K562 (cell line): ENCODE data around the gene SUN5.

Experiments used
- BDP1 ChIP-seq: IDR thresholded peaks from 3 replicates; pipeline ENCODE4 v1.6.1; 2011; ENCODE audit not compliant: insufficient read length, insufficient read depth
- EP300 ChIP-seq: IDR thresholded peaks from 2 replicates; pipeline ENCODE4 v1.6.1; 2012; ENCODE audit warnings: low read length, improper control_type of control experiment
- LARP7 ChIP-seq: fragments of 450-650 bp; IDR thresholded peaks from 2 replicates; pipeline ENCODE4 v1.6.1; 2016
- POLR2A ChIP-seq: fragments of 450-650 bp; conservative IDR thresholded peaks from 2 replicates; pipeline ENCODE4 v1.6.1; 2016
- RBBP5 ChIP-seq: fragments of 200-600 bp; sonication (generic); IDR thresholded peaks from 2 replicates; pipeline ENCODE4 v1.6.1; 2012; ENCODE audit warnings: borderline replicate concordance, mild to moderate bottlenecking, low read length, control low read depth, inconsistent platforms; ENCODE audit not compliant: insufficient read depth, poor library complexity, severe bottlenecking
- SOX6 ChIP-seq: fragments of 450-650 bp; IDR thresholded peaks from 2 replicates; pipeline ENCODE4 v1.6.1; 2014; ENCODE audit warnings: mild to moderate bottlenecking
- TF ChIP-seq, protein P1 (sequence below), 3 experiments: IDR thresholded peaks in 2 of 3; conservative IDR thresholded peaks in 1 of 3; 2 replicates each; pipeline ENCODE4 v1.5.1; 2011 to 2012; ENCODE audit warnings: low read length in 3 of 3, mild to moderate bottlenecking in 3 of 3, control low read depth in 2 of 3, improper control_type of control experiment in 1 of 3, inconsistent platforms in 1 of 3, low read depth in 1 of 3, mixed read lengths in 1 of 3, moderate library complexity in 1 of 3; ENCODE audit not compliant: insufficient read depth in 2 of 3
- TF ChIP-seq, protein P2 (sequence below): fragments of 450-650 bp; IDR thresholded peaks from 2 replicates; pipeline ENCODE4 v1.6.1; 2017; ENCODE audit warnings: antibody characterized with exemption, mild to moderate bottlenecking

DNA sequence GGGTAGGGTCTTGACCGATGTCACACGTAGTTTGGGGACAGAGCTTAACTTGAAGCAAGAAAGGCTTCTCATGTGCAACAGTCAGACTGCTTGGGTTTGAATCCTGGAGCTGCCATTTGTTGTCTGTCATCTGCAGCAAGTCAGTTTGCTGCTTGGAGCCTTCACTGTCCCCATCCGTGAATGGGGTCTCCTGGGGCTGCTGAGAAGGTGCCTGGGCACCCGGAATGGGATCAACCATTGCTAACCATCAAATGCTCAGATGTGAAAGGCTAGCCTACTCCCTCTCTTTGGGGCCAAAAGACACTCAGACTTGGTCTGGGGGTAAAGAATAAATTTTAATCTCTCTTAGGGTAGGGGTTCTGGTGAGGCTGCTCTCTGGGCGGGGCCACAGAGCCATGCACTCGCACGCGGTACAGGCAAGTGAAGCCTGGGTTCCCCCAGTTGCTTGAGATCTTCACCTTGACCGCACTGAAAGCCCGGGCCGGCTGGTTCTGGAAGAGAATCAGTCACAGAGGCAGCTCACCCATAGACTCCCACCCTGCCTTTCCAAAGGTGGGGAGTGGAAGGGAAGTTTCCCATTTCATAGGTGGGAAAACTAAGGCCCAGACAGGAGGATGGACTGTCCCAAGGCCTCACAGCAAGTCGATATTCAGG, 20.6 kb downstream of the SUN5 start:
- TF ChIP-seq EP300 = no peak
- TF ChIP-seq, protein P1, sequence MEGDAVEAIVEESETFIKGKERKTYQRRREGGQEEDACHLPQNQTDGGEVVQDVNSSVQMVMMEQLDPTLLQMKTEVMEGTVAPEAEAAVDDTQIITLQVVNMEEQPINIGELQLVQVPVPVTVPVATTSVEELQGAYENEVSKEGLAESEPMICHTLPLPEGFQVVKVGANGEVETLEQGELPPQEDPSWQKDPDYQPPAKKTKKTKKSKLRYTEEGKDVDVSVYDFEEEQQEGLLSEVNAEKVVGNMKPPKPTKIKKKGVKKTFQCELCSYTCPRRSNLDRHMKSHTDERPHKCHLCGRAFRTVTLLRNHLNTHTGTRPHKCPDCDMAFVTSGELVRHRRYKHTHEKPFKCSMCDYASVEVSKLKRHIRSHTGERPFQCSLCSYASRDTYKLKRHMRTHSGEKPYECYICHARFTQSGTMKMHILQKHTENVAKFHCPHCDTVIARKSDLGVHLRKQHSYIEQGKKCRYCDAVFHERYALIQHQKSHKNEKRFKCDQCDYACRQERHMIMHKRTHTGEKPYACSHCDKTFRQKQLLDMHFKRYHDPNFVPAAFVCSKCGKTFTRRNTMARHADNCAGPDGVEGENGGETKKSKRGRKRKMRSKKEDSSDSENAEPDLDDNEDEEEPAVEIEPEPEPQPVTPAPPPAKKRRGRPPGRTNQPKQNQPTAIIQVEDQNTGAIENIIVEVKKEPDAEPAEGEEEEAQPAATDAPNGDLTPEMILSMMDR (IDR thresholded peaks at IDR 0.05 in 2 of 3, conservative IDR thresholded peaks at IDR 0.05 in 1 of 3; ENCODE audit: insufficient read depth in 2 of 3, low read depth in 1 of 3, low read length in 3 of 3) = no peak
- no peak for TF ChIP-seq LARP7
- no peak for TF ChIP-seq RBBP5
- TF ChIP-seq SOX6 = no peak
- TF ChIP-seq POLR2A = no peak
- no peak for TF ChIP-seq BDP1
- TF ChIP-seq, protein P2, sequence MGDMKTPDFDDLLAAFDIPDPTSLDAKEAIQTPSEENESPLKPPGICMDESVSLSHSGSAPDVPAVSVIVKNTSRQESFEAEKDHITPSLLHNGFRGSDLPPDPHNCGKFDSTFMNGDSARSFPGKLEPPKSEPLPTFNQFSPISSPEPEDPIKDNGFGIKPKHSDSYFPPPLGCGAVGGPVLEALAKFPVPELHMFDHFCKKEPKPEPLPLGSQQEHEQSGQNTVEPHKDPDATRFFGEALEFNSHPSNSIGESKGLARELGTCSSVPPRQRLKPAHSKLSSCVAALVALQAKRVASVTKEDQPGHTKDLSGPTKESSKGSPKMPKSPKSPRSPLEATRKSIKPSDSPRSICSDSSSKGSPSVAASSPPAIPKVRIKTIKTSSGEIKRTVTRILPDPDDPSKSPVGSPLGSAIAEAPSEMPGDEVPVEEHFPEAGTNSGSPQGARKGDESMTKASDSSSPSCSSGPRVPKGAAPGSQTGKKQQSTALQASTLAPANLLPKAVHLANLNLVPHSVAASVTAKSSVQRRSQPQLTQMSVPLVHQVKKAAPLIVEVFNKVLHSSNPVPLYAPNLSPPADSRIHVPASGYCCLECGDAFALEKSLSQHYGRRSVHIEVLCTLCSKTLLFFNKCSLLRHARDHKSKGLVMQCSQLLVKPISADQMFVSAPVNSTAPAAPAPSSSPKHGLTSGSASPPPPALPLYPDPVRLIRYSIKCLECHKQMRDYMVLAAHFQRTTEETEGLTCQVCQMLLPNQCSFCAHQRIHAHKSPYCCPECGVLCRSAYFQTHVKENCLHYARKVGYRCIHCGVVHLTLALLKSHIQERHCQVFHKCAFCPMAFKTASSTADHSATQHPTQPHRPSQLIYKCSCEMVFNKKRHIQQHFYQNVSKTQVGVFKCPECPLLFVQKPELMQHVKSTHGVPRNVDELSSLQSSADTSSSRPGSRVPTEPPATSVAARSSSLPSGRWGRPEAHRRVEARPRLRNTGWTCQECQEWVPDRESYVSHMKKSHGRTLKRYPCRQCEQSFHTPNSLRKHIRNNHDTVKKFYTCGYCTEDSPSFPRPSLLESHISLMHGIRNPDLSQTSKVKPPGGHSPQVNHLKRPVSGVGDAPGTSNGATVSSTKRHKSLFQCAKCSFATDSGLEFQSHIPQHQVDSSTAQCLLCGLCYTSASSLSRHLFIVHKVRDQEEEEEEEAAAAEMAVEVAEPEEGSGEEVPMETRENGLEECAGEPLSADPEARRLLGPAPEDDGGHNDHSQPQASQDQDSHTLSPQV = no peak
